Keratinocyte (primary cell): Measurements from ENCODE around the gene ALG11. TPM values are rescaled to one million over a fixed set of nuclear protein-coding genes. Genes with fewer than 3 reads are reported as not detected.

Source experiments
- DNase-seq: peaks from one replicate; pipeline ENCODE4 v3.0.0-alpha.2; 2011; ENCODE audit warnings: low read depth, missing footprints, low spot score
- FAIRE-seq: peaks from 2 replicates; lab custom pipeline; 2011; peaks lifted over from hg19 to GRCh38; lab: Jason Lieb, UNC
- H2AFZ ChIP-seq: 2 replicates; pipeline ENCODE4 v1.6.0; 2012; ENCODE audit warnings: low read length, control low read depth, inconsistent platforms; ENCODE audit not compliant: control insufficient read depth
- H3K27ac ChIP-seq: 2 replicates; pipeline ENCODE4 v1.5.1; 2011; ENCODE audit warnings: low read length; ENCODE audit not compliant: control insufficient read depth, insufficient read depth
- H3K27me3 ChIP-seq: 3 replicates; pipeline ENCODE4 v1.6.0; 2011; ENCODE audit warnings: low read length; ENCODE audit not compliant: control insufficient read depth, insufficient read depth; ENCODE audit errors: extremely low read depth
- H3K36me3 ChIP-seq, 2 experiments: 2 replicates in 1 of 2; 3 replicates in 1 of 2; pipeline ENCODE4 v1.5.1; 2011; ENCODE audit warnings: low read length in 2 of 2, mild to moderate bottlenecking in 1 of 2; ENCODE audit not compliant: control insufficient read depth in 2 of 2, insufficient read depth in 2 of 2; ENCODE audit errors: extremely low read depth in 1 of 2
- H3K4me1 ChIP-seq: 3 replicates; pipeline ENCODE4 v1.5.1; 2011; ENCODE audit warnings: low read length; ENCODE audit not compliant: control insufficient read depth, insufficient read depth; ENCODE audit errors: extremely low read depth
- H3K4me2 ChIP-seq: 3 replicates; pipeline ENCODE4 v1.6.0; 2011; ENCODE audit warnings: low read depth, low read length; ENCODE audit not compliant: control insufficient read depth, insufficient read depth; ENCODE audit errors: extremely low read depth
- H3K4me3 ChIP-seq, 3 experiments: fragments of 200-600 bp in 1 of 3; sonication (generic) in 1 of 3; 2 replicates in 2 of 3; 3 replicates in 1 of 3; pipeline ENCODE4 v1.5.1; 2011 to 2016; ENCODE audit warnings: low read length in 3 of 3, mild to moderate bottlenecking in 3 of 3, control low read depth in 2 of 3, inconsistent platforms in 1 of 3, low read depth in 1 of 3, mixed read lengths in 1 of 3, mixed run types in 1 of 3, moderate library complexity in 1 of 3; ENCODE audit not compliant: control insufficient read depth in 2 of 3, insufficient read depth in 2 of 3; ENCODE audit errors: extremely low read depth in 1 of 3
- H3K79me2 ChIP-seq: 2 replicates; pipeline ENCODE4 v1.6.0; 2012; ENCODE audit warnings: low read length; ENCODE audit not compliant: control insufficient read depth, insufficient read depth
- H3K9ac ChIP-seq: 3 replicates; pipeline ENCODE4 v1.6.0; 2011; ENCODE audit warnings: low read length; ENCODE audit not compliant: control insufficient read depth, insufficient read depth; ENCODE audit errors: extremely low read depth
- H3K9me1 ChIP-seq: 3 replicates; pipeline ENCODE4 v1.6.0; 2011; ENCODE audit warnings: low read length; ENCODE audit not compliant: control insufficient read depth, insufficient read depth; ENCODE audit errors: extremely low read depth
- H3K9me3 ChIP-seq: 2 replicates; pipeline ENCODE4 v1.5.1; 2012; ENCODE audit warnings: low read depth, low read length; ENCODE audit not compliant: control insufficient read depth
- H4K20me1 ChIP-seq: 3 replicates; pipeline ENCODE4 v1.6.0; 2011; ENCODE audit warnings: low read length; ENCODE audit not compliant: control insufficient read depth, insufficient read depth; ENCODE audit errors: extremely low read depth
- EZH2 ChIP-seq: IDR thresholded peaks from one replicate; pipeline ENCODE4 v1.6.1; 2012; ENCODE audit warnings: inconsistent platforms, mild to moderate bottlenecking, low read length, moderate library complexity
- dilution Hi-C: fragments of 300-500 bp; cut with MboI; formaldehyde crosslinking; loops from one replicate; pipeline ENCODE4 v1.7.0; 2020; ENCODE audit warnings: low sequenced_read_pairs; ENCODE audit not compliant: extremely low pct_ligation_motif_present
- polyA plus RNA-seq, 5 experiments: library from polyadenylated mRNA; depleted of rRNA in 3 of 5; stranded (reverse) in 3 of 5; stranded (forward) in 1 of 5; unstranded in 1 of 5; fragments of >200 nt; gene quantifications; 1 replicate in 1 of 5; 2 replicates in 3 of 5; 3 replicates in 1 of 5; pipeline versions ENCODE4 v1.2.1 to v1.2.3, GENCODE V29; 2011 to 2012; ENCODE audit warnings: missing spikeins in 2 of 5, low read depth in 1 of 5, low replicate concordance in 1 of 5
- TF ChIP-seq, protein P1 (sequence below), 3 experiments: IDR thresholded peaks in 1 of 3; conservative IDR thresholded peaks in 1 of 3; optimal IDR thresholded peaks in 1 of 3; 2 replicates in 2 of 3; 3 replicates in 1 of 3; pipeline versions ENCODE3 to v1.5.1; 2011; ENCODE audit warnings: low read length in 3 of 3, mild to moderate bottlenecking in 3 of 3, moderate library complexity in 2 of 3, control low read depth in 1 of 3, inconsistent platforms in 1 of 3; ENCODE audit not compliant: insufficient read depth in 2 of 3; ENCODE audit errors: extremely low read depth in 1 of 3

ALG11 gene
- polyA plus RNA-seq, 1 donor (not counting 4 experiments of a cell fraction or from before 2014, with no cell fraction given) = 17.4 TPM

- H3K27me3 ChIP-seq = peaks cover 12% of the 10 kb centered on the region
- H3K79me2 ChIP-seq = no peaks in the 10 kb centered on the region
- H3K4me3 ChIP-seq = no peak overlapping the region
- no peak for DNase-seq
- H3K4me1 ChIP-seq = peaks cover 14% of the 10 kb centered on the region
- H3K4me2 ChIP-seq = no peak overlapping the region
- no peak overlapping the region for H3K27ac ChIP-seq
- H3K36me3 ChIP-seq = no peaks in the 10 kb centered on the region
- dilution Hi-C loops = no loop called here
- no peaks in the 10 kb centered on the region for H3K9me3 ChIP-seq
- H3K9me1 ChIP-seq = no peaks in the 10 kb centered on the region
- TF ChIP-seq EZH2 = no peak
- TF ChIP-seq, protein P1, sequence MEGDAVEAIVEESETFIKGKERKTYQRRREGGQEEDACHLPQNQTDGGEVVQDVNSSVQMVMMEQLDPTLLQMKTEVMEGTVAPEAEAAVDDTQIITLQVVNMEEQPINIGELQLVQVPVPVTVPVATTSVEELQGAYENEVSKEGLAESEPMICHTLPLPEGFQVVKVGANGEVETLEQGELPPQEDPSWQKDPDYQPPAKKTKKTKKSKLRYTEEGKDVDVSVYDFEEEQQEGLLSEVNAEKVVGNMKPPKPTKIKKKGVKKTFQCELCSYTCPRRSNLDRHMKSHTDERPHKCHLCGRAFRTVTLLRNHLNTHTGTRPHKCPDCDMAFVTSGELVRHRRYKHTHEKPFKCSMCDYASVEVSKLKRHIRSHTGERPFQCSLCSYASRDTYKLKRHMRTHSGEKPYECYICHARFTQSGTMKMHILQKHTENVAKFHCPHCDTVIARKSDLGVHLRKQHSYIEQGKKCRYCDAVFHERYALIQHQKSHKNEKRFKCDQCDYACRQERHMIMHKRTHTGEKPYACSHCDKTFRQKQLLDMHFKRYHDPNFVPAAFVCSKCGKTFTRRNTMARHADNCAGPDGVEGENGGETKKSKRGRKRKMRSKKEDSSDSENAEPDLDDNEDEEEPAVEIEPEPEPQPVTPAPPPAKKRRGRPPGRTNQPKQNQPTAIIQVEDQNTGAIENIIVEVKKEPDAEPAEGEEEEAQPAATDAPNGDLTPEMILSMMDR (optimal IDR thresholded peaks at IDR 0.05 in 1 of 3, IDR thresholded peaks at IDR 0.05 in 1 of 3, conservative IDR thresholded peaks at IDR 0.05 in 1 of 3; ENCODE audit: extremely low read depth in 1 of 3, insufficient read depth in 2 of 3, low read length in 3 of 3) = no peak
- no peak overlapping the region for H2AFZ ChIP-seq
- H3K9ac ChIP-seq = no peak overlapping the region
- no peaks in the 10 kb centered on the region for H4K20me1 ChIP-seq
- FAIRE-seq = no peak
Measured at GRCh38 chr13:52002361-52002760, 9.8 kb upstream of the ALG11 start.

- TF ChIP-seq EZH2 = no peak
- TF ChIP-seq, protein P1 (optimal IDR thresholded peaks at IDR 0.05 in 1 of 3, IDR thresholded peaks at IDR 0.05 in 1 of 3, conservative IDR thresholded peaks at IDR 0.05 in 1 of 3; ENCODE audit: extremely low read depth in 1 of 3, insufficient read depth in 2 of 3, low read length in 3 of 3) = no peak
- DNase-seq (no peak), FAIRE-seq (no peak)
- Histone ChIP-seq H3K79me2 (no peaks in the 10 kb centered on the region), H2AFZ (no peak overlapping the region), H3K4me2 (no peak overlapping the region), H3K36me3 (no peaks in the 10 kb centered on the region), H3K9ac (no peak overlapping the region), H3K27me3 (peaks cover 7% of the 10 kb centered on the region), H3K27ac (no peak overlapping the region), H3K9me1 (no peaks in the 10 kb centered on the region), H3K4me1 (peaks cover 14% of the 10 kb centered on the region), H3K9me3 (no peaks in the 10 kb centered on the region), H3K4me3 (no peak overlapping the region), H4K20me1 (no peaks in the 10 kb centered on the region)
- dilution Hi-C loops = no loop called here
Measured at GRCh38 chr13:52003541-52003940, 8.7 kb upstream of the ALG11 start.
